HepG2 (cell line): Measurements from ENCODE around the gene RMI2. TPM values are rescaled to one million over a fixed set of nuclear protein-coding genes. Genes with fewer than 3 reads are reported as not detected.
A peak's percentile ranks its signal among the peaks of the same experiment; 100 is the strongest.

Experiments used
- EHMT2 ChIP-seq: fragments of 200-600 bp; sonication (generic); IDR thresholded peaks from 2 replicates; pipeline ENCODE4 v1.7.0; 2017; ENCODE audit warnings: antibody characterized with exemption, low read depth, low read length, borderline replicate concordance
- FOXP4 ChIP-seq: sonication (generic); formaldehyde crosslinking; IDR thresholded peaks from 2 replicates; pipeline ENCODE4 v1.4.0; 2020; ENCODE audit warnings: missing genetic modification reagents
- GZF1 ChIP-seq: sonication (generic); formaldehyde crosslinking; IDR thresholded peaks from 2 replicates; pipeline ENCODE4 v1.5.1; 2020; ENCODE audit warnings: mild to moderate bottlenecking, missing genetic modification reagents
- KDM4B ChIP-seq: sonication (generic); formaldehyde crosslinking; IDR thresholded peaks from 2 replicates; pipeline ENCODE4 v1.4.0; 2020; ENCODE audit warnings: missing genetic modification reagents
- MAFG ChIP-seq: sonication (generic); formaldehyde crosslinking; IDR thresholded peaks from 2 replicates; pipeline ENCODE4 v1.5.1; 2020; ENCODE audit warnings: mild to moderate bottlenecking, missing genetic modification reagents
- NFKB2 ChIP-seq: sonication (generic); formaldehyde crosslinking; IDR thresholded peaks from 2 replicates; pipeline ENCODE4 v1.4.0; 2020; ENCODE audit warnings: missing genetic modification reagents, borderline replicate concordance
- NRL ChIP-seq: sonication (generic); formaldehyde crosslinking; IDR thresholded peaks from 2 replicates; pipeline ENCODE4 v1.5.0; 2020; ENCODE audit warnings: missing genetic modification reagents, mild to moderate bottlenecking, moderate library complexity, borderline replicate concordance
- SNAI1 ChIP-seq: sonication (generic); formaldehyde crosslinking; IDR thresholded peaks from 2 replicates; pipeline ENCODE4 v1.5.0; 2020; ENCODE audit warnings: mild to moderate bottlenecking, missing genetic modification reagents, borderline replicate concordance
- SP1 ChIP-seq, 2 experiments: fragments of 450-650 bp in 1 of 2; sonication (generic) in 1 of 2; formaldehyde crosslinking in 1 of 2; IDR thresholded peaks; 2 replicates each; pipeline versions ENCODE4 v1.4.0 to v1.6.1; 2016 to 2020; ENCODE audit warnings: missing genetic modification reagents in 1 of 2
- SPEN ChIP-seq: sonication (generic); formaldehyde crosslinking; IDR thresholded peaks from 2 replicates; pipeline ENCODE4 v1.5.1; 2020; ENCODE audit warnings: low read depth, mild to moderate bottlenecking, missing genetic modification reagents
- STAG1 ChIP-seq: sonication (generic); formaldehyde crosslinking; IDR thresholded peaks from 2 replicates; pipeline ENCODE4 v1.4.0; 2020; ENCODE audit warnings: missing genetic modification reagents
- XBP1 ChIP-seq: sonication (generic); formaldehyde crosslinking; IDR thresholded peaks from 2 replicates; pipeline ENCODE4 v1.5.0; 2020; ENCODE audit warnings: missing genetic modification reagents
- ZFP62 ChIP-seq: sonication (generic); formaldehyde crosslinking; IDR thresholded peaks from 2 replicates; pipeline ENCODE4 v1.4.0; 2020; ENCODE audit warnings: missing genetic modification reagents
- ZNF3 ChIP-seq: IDR thresholded peaks from 2 replicates; pipeline ENCODE4 v1.7.0; 2017; ENCODE audit warnings: inconsistent platforms
- ZNF552 ChIP-seq: sonication (generic); formaldehyde crosslinking; IDR thresholded peaks from 2 replicates; pipeline ENCODE4 v1.9.0; 2022; ENCODE audit warnings: missing genetic modification reagents, mild to moderate bottlenecking, borderline replicate concordance
- ZNF704 ChIP-seq: sonication (generic); formaldehyde crosslinking; IDR thresholded peaks from 2 replicates; pipeline ENCODE4 v1.8.1; 2023; ENCODE audit warnings: mild to moderate bottlenecking, inconsistent platforms, moderate library complexity, missing genetic modification reagents, borderline replicate concordance
- ZNF768 ChIP-seq: sonication (generic); formaldehyde crosslinking; IDR thresholded peaks from 2 replicates; pipeline ENCODE4 v1.4.0; 2020; ENCODE audit warnings: missing genetic modification reagents
- ZSCAN30 ChIP-seq: sonication (generic); formaldehyde crosslinking; IDR thresholded peaks from 2 replicates; pipeline ENCODE4 v1.5.0; 2020; ENCODE audit warnings: mild to moderate bottlenecking, missing genetic modification reagents
- ZSCAN31 ChIP-seq: sonication (generic); formaldehyde crosslinking; IDR thresholded peaks from 2 replicates; pipeline ENCODE4 v1.5.0; 2020; ENCODE audit warnings: low read depth, mild to moderate bottlenecking, missing genetic modification reagents
- polyA plus RNA-seq, 8 experiments: library from polyadenylated mRNA; depleted of rRNA in 3 of 8; stranded (reverse) in 7 of 8; unstranded in 1 of 8; fragments of >200 nt; fragmentation: Illumina TruSeq in 4 of 8; extraction: Trizol in 4 of 8; gene quantifications; 2 replicates each; pipeline versions ENCODE4 v1.2.1 to v1.2.3, GENCODE V29; 2011 to 2016; ENCODE audit warnings: low read depth in 4 of 8, missing spikeins in 1 of 8, mixed read lengths in 1 of 8; ENCODE audit not compliant: insufficient read depth in 1 of 8
- total RNA-seq, 5 experiments: library from RNA; depleted of rRNA; stranded (reverse); fragments of >200 nt; fragmentation: Illumina TruSeq; extraction: Trizol; gene quantifications; 2 replicates each; pipeline ENCODE4 v1.2.3, GENCODE V29; 2016; ENCODE audit warnings: low read depth in 1 of 5
- TF ChIP-seq, protein P1 (sequence below): sonication (generic); formaldehyde crosslinking; IDR thresholded peaks from 2 replicates; pipeline ENCODE4 v1.5.1; 2020; ENCODE audit warnings: missing genetic modification reagents, mild to moderate bottlenecking, borderline replicate concordance
- TF ChIP-seq, protein P2 (sequence below), 2 experiments: sonication (generic) in 1 of 2; formaldehyde crosslinking in 1 of 2; IDR thresholded peaks; 2 replicates each; pipeline versions ENCODE4 v1.5.1 to v1.6.1; 2011 to 2020; ENCODE audit warnings: borderline replicate concordance in 1 of 2, low read depth in 1 of 2, low read length in 1 of 2, mild to moderate bottlenecking in 1 of 2, missing genetic modification reagents in 1 of 2, moderate library complexity in 1 of 2

Gene RMI2
- total and polyA plus RNA-seq, 2 of the 13 experiments (the other 11 are each of a cell fraction or from before 2014, with no cell fraction given) = 24.5 to 55.7 TPM

DNA sequence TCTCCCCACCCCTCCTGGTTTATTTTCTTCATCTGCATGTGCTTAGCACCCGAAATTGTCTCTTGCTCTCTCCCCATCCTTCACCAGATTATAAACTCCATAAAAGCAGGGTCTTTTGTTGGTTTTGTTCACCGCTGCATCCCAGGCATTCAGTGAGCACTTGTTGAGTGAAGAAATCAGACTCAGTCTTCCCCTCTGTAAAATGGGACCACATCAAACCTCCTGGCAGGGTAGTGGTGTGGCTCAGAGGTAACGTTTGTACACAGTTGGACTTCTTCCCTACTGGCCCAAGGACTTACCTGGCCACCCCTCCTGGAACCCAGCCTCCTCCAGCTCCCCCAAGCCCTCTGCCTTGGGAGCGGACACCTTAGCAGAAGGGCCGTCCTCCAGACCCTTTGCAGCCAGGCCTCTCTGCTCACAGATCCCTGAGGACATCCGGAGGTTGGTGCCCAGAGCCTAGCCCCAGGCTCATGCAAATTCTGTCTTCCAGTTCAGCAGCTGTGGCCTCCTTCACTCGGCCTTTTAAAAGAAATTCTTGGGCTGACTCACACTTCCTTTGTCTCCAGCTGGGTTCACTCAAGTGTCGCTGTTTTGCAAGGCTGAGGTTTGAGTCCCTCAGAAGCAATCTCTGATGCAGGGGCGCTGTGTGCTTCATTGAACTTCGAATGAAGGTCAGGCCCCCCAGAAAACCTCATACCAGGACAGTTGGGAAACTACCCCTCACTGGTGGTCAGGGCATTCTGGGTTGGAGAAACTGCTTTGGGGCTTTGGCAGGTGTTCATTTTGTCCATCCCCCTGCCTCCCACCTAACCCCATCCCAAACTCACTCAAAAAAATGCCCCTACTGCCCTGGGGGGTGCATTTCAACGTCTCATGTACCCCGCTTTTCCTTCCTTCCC, 16.8 kb upstream of the RMI2 start (continued):
- no peak for TF ChIP-seq SNAI1 (CRISPR knock-in tag)
- no peak for TF ChIP-seq ZNF552 (CRISPR knock-in tag)
- TF ChIP-seq STAG1 = no peak
- no peak for TF ChIP-seq MAFG (CRISPR knock-in tag)
- TF ChIP-seq, protein P1, sequence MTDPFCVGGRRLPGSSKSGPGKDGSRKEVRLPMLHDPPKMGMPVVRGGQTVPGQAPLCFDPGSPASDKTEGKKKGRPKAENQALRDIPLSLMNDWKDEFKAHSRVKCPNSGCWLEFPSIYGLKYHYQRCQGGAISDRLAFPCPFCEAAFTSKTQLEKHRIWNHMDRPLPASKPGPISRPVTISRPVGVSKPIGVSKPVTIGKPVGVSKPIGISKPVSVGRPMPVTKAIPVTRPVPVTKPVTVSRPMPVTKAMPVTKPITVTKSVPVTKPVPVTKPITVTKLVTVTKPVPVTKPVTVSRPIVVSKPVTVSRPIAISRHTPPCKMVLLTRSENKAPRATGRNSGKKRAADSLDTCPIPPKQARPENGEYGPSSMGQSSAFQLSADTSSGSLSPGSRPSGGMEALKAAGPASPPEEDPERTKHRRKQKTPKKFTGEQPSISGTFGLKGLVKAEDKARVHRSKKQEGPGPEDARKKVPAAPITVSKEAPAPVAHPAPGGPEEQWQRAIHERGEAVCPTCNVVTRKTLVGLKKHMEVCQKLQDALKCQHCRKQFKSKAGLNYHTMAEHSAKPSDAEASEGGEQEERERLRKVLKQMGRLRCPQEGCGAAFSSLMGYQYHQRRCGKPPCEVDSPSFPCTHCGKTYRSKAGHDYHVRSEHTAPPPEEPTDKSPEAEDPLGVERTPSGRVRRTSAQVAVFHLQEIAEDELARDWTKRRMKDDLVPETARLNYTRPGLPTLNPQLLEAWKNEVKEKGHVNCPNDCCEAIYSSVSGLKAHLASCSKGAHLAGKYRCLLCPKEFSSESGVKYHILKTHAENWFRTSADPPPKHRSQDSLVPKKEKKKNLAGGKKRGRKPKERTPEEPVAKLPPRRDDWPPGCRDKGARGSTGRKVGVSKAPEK (CRISPR knock-in tag) = no peak
- TF ChIP-seq ZNF3 = 0 out of 2 replicates have a peak, but pooled peaks have one; percentile 56
- no peak for TF ChIP-seq SPEN (CRISPR knock-in tag)
- no peak for TF ChIP-seq EHMT2
- TF ChIP-seq KDM4B (CRISPR knock-in tag) = no peak
- no peak for TF ChIP-seq ZNF768 (CRISPR knock-in tag)
- TF ChIP-seq ZFP62 = no peak
- no peak for TF ChIP-seq ZSCAN30 (CRISPR knock-in tag)
- TF ChIP-seq GZF1 (CRISPR knock-in tag) = no peak
- TF ChIP-seq ZSCAN31 = no peak
- 0 out of 2 replicates have a peak, but pooled peaks have one; percentile 23 for TF ChIP-seq NRL (CRISPR knock-in tag)
- 0 out of 2 replicates have a peak, but pooled peaks have one; percentile 24 for TF ChIP-seq XBP1
- TF ChIP-seq, protein P2, sequence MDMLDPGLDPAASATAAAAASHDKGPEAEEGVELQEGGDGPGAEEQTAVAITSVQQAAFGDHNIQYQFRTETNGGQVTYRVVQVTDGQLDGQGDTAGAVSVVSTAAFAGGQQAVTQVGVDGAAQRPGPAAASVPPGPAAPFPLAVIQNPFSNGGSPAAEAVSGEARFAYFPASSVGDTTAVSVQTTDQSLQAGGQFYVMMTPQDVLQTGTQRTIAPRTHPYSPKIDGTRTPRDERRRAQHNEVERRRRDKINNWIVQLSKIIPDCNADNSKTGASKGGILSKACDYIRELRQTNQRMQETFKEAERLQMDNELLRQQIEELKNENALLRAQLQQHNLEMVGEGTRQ (IDR thresholded peaks at IDR 0.05; ENCODE audit: low read depth, low read length) = no peak
- TF ChIP-seq, protein P2 (CRISPR knock-in tag; IDR thresholded peaks at IDR 0.05; ENCODE audit: borderline replicate concordance) = no peak
- no peak for TF ChIP-seq FOXP4 (CRISPR knock-in tag)
- TF ChIP-seq NFKB2 (CRISPR knock-in tag) = no peak
- TF ChIP-seq SP1 (IDR thresholded peaks at IDR 0.05) = no peak
- no peak for TF ChIP-seq SP1 (CRISPR knock-in tag; IDR thresholded peaks at IDR 0.05)
- no peak for TF ChIP-seq ZNF704 (CRISPR knock-in tag)
